ENCODE measurements around the gene BAG1. TPM values are rescaled to one million over a fixed set of nuclear protein-coding genes. Genes with fewer than 3 reads are reported as not detected.

The BAG1 gene
- total and polyA plus RNA-seq, 12 donors, result 71.9 to 159 (median 132) TPM

DNA sequence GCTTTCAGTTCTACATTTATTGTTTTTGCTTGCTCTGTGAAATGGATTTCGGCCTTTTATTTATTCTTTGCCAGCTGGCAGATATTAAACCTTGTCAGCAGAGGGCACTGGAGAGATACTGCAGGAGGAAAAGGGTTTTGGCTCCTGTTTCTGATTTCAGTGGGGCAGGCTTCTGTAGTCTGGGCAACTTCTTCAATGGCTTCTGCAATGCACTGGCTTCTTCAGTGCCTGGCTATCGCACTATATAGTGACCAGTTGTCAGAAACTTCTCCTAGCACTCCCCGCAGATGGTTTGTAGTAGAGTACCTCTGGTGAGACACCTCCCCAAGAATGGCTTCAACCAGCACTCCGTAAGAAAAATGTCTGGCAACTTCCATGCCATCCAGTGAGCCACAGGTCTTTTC lies 22.6 kb upstream of the BAG1 start:
- 59 to 61% methylated on average over 4 of the region's 4 CpGs for WGBS, 2 donors
- peak overlapping the region in 7 of 10 donors; percentile 3 to 35 (median 24) for H3K27ac ChIP-seq
- DNase-seq (peak in 1 of 2 donors; percentile 34), ATAC-seq (no peak)
- intact Hi-C loops (cut with DNase I), result loop anchor here in 7 of 10 donors (5.0 to 10.0 kb wide), 4 partner anchors 130 to 185 kb away; partner anchors contain the start of gene NOL6 (in 1 of the 7)
- H3K9me3 ChIP-seq, result no peaks in the 10 kb centered on the region
- peaks cover 0 to 49% (median 8%) of the 10 kb centered on the region in 9 donors for H3K36me3 ChIP-seq
- H3K4me1 ChIP-seq, result peaks cover 0 to 31% (median 26%) of the 10 kb centered on the region in 9 donors
- TF ChIP-seq, protein P1, sequence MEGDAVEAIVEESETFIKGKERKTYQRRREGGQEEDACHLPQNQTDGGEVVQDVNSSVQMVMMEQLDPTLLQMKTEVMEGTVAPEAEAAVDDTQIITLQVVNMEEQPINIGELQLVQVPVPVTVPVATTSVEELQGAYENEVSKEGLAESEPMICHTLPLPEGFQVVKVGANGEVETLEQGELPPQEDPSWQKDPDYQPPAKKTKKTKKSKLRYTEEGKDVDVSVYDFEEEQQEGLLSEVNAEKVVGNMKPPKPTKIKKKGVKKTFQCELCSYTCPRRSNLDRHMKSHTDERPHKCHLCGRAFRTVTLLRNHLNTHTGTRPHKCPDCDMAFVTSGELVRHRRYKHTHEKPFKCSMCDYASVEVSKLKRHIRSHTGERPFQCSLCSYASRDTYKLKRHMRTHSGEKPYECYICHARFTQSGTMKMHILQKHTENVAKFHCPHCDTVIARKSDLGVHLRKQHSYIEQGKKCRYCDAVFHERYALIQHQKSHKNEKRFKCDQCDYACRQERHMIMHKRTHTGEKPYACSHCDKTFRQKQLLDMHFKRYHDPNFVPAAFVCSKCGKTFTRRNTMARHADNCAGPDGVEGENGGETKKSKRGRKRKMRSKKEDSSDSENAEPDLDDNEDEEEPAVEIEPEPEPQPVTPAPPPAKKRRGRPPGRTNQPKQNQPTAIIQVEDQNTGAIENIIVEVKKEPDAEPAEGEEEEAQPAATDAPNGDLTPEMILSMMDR (IDR thresholded peaks at IDR 0.05), result peak; percentile 31 to 76 (median 67)
- no peak overlapping the region for H3K4me3 ChIP-seq
- H3K27me3 ChIP-seq, result no peaks in the 10 kb centered on the region

- no peak for ATAC-seq
- TF ChIP-seq, protein P1 (IDR thresholded peaks at IDR 0.05), result no peak
- Histone ChIP-seq H3K4me3 (no peak overlapping the region), H3K36me3 (peaks cover 0 to 60% (median 19%) of the 10 kb centered on the region in 9 donors), H3K9me3 (no peaks in the 10 kb centered on the region), H3K27ac (no peak overlapping the region), H3K4me1 (peaks cover 0 to 18% (median 12%) of the 10 kb centered on the region in 9 donors), H3K27me3 (no peaks in the 10 kb centered on the region)
- WGBS, 2 donors, result 89 to 95% methylated on average over 5 of the region's 5 CpGs
- intact Hi-C loops (cut with DNase I), result loop anchor here in 7 of 10 donors (5.0 to 10.0 kb wide), 4 partner anchors 132 to 187 kb away; partner anchors contain the start of gene NOL6 (in 1 of the 7)
- DNase-seq, result no peak
These were observed 21.0 kb upstream of the BAG1 start for GRCh38 chr9:33285502-33285901.

- Histone ChIP-seq H3K9me3 (no peaks in the 10 kb centered on the region), H3K27me3 (no peaks in the 10 kb centered on the region), H3K36me3 (peaks cover 0 to 100% (median 82%) of the 10 kb centered on the region in 9 donors), H3K27ac (no peak overlapping the region), H3K4me3 (no peak overlapping the region), H3K4me1 (no peaks in the 10 kb centered on the region)
- no peak for DNase-seq
- no peak for ATAC-seq
- TF ChIP-seq, protein P1 (IDR thresholded peaks at IDR 0.05), result no peak
- intact Hi-C loops (cut with DNase I), result loop anchor here in 2 of 10 donors (10.0 kb wide), 2 partner anchors 57 to 67 kb away; no protein-coding TSS in a partner anchor
- 96 to 97% methylated on average over 4 of the region's 4 CpGs for WGBS, 2 donors
These were observed 13.0 kb upstream of the BAG1 start for GRCh38 chr9:33277484-33277883.

GRCh38 chr9:33273972-33274328 lies 9.4 kb upstream of the BAG1 start:
- H3K27me3 ChIP-seq, result no peaks in the 10 kb centered on the region
- H3K9me3 ChIP-seq, result no peaks in the 10 kb centered on the region
- H3K4me3 ChIP-seq, result no peak overlapping the region
- H3K4me1 ChIP-seq, result no peaks in the 10 kb centered on the region
- intact Hi-C loops (cut with DNase I), result loop anchor here in 2 of 10 donors (10.0 kb wide), 2 partner anchors 61 to 71 kb away; no protein-coding TSS in a partner anchor
- 69 to 98% methylated on average over 2 of the region's 2 CpGs for WGBS, 2 donors
- ATAC-seq (no peak), DNase-seq (no peak)
- peaks cover 3 to 100% (median 79%) of the 10 kb centered on the region in 9 donors for H3K36me3 ChIP-seq
- TF ChIP-seq, protein P1 (IDR thresholded peaks at IDR 0.05), result no peak
- H3K27ac ChIP-seq, result no peak overlapping the region

Data from heart right ventricle (tissue), 16 donors.